Measurements from ENCODE around the gene ATP8A1. TPM values are rescaled to one million over a fixed set of nuclear protein-coding genes. Genes with fewer than 3 reads are reported as not detected.

Gene ATP8A1
- total RNA-seq, 1 donor from 2014 or later, result 2.4 TPM

DNA sequence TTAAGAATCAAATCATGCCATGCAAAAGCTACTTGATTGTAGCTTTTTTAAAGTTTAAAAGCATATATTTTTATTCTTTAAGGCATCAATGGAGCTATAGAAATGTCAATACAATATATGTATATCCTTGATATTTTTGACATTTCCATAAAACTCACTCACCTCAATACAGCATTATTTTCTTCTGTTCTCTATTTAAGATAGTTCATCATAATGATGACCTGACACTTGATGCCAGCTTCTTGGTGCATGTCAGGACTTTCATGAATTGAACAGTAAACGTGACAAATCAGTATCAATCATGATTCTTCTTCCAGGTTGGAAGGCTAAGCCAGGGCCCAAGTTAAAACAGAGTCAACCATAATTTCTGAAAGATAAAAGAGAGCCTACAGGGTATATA, 33.6 kb upstream of the ATP8A1 start:
- no peak overlapping the region for H3K27ac Mint-ChIP-seq (ENCODE audit: unreplicated experiment)
- H3K27me3 Mint-ChIP-seq (ENCODE audit: unreplicated experiment), result peaks cover 28% of the 10 kb centered on the region

DNA sequence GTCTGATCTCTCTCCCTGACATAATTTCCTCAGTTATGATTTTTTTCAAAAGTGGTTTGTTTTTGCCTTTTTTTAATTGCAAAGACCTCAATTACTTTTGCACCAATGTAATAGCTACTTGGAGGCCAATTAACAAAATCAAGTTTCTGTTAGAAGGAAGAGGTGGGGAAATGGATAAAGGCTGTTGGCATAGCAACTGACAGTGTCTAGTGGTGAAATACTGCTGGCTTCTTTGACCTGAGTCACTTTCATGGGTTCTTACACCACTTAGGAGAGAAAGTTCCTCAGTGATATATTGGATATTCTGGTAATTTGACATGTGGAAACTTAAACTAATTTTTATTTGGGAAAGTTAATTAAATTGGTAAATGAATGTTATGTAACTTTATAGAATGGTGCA, 26.5 kb upstream of the ATP8A1 start:
- TF ChIP-seq, protein P1, sequence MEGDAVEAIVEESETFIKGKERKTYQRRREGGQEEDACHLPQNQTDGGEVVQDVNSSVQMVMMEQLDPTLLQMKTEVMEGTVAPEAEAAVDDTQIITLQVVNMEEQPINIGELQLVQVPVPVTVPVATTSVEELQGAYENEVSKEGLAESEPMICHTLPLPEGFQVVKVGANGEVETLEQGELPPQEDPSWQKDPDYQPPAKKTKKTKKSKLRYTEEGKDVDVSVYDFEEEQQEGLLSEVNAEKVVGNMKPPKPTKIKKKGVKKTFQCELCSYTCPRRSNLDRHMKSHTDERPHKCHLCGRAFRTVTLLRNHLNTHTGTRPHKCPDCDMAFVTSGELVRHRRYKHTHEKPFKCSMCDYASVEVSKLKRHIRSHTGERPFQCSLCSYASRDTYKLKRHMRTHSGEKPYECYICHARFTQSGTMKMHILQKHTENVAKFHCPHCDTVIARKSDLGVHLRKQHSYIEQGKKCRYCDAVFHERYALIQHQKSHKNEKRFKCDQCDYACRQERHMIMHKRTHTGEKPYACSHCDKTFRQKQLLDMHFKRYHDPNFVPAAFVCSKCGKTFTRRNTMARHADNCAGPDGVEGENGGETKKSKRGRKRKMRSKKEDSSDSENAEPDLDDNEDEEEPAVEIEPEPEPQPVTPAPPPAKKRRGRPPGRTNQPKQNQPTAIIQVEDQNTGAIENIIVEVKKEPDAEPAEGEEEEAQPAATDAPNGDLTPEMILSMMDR (IDR thresholded peaks at IDR 0.05), result no peak
- Mint-ChIP-seq H3K4me3 (ENCODE audit: unreplicated experiment) (no peak overlapping the region), H3K9me3 (ENCODE audit: unreplicated experiment) (no peaks in the 10 kb centered on the region), H3K36me3 (ENCODE audit: unreplicated experiment) (no peaks in the 10 kb centered on the region), H3K27me3 (ENCODE audit: unreplicated experiment) (peaks cover 29% of the 10 kb centered on the region), H3K4me1 (ENCODE audit: unreplicated experiment) (no peaks in the 10 kb centered on the region), H3K27ac (ENCODE audit: unreplicated experiment) (no peak overlapping the region)
- no peak for DNase-seq (ENCODE audit: extremely low spot score, unreplicated experiment)

More for the DNA sequence above, 33.6 kb upstream of the ATP8A1 start:
- DNase-seq (ENCODE audit: extremely low spot score, unreplicated experiment), result no peak
- Mint-ChIP-seq H3K36me3 (ENCODE audit: unreplicated experiment) (no peaks in the 10 kb centered on the region), H3K9me3 (ENCODE audit: unreplicated experiment) (no peaks in the 10 kb centered on the region), H3K4me1 (ENCODE audit: unreplicated experiment) (no peaks in the 10 kb centered on the region), H3K4me3 (ENCODE audit: unreplicated experiment) (no peak overlapping the region)
- TF ChIP-seq, protein P1 (IDR thresholded peaks at IDR 0.05), result no peak

DNA sequence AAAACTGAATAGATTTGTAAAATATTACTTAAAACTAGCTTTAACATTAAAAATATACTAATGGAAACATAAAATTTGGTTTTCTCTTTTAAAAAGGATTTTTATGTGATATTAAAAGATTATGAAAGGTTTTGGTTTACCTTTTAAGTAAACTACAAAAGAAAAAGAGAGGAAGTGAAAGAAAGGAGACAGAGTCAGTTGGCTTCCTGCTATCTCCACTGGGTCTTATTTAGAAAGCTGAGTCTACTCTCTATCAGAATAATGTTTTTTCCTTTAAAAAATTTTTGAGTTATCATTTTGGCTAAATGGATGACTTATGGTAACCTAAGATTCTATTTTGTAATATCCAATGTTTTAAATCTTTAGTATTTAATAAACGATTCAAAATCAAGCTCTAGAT, 21.6 kb upstream of the ATP8A1 start:
- Mint-ChIP-seq H3K9me3 (ENCODE audit: unreplicated experiment) (no peaks in the 10 kb centered on the region), H3K27ac (ENCODE audit: unreplicated experiment) (no peak overlapping the region), H3K36me3 (ENCODE audit: unreplicated experiment) (no peaks in the 10 kb centered on the region), H3K27me3 (ENCODE audit: unreplicated experiment) (peaks cover 8% of the 10 kb centered on the region), H3K4me3 (ENCODE audit: unreplicated experiment) (no peak overlapping the region), H3K4me1 (ENCODE audit: unreplicated experiment) (no peaks in the 10 kb centered on the region)
- TF ChIP-seq, protein P1 (IDR thresholded peaks at IDR 0.05), result no peak
- DNase-seq (ENCODE audit: extremely low spot score, unreplicated experiment), result no peak

DNA sequence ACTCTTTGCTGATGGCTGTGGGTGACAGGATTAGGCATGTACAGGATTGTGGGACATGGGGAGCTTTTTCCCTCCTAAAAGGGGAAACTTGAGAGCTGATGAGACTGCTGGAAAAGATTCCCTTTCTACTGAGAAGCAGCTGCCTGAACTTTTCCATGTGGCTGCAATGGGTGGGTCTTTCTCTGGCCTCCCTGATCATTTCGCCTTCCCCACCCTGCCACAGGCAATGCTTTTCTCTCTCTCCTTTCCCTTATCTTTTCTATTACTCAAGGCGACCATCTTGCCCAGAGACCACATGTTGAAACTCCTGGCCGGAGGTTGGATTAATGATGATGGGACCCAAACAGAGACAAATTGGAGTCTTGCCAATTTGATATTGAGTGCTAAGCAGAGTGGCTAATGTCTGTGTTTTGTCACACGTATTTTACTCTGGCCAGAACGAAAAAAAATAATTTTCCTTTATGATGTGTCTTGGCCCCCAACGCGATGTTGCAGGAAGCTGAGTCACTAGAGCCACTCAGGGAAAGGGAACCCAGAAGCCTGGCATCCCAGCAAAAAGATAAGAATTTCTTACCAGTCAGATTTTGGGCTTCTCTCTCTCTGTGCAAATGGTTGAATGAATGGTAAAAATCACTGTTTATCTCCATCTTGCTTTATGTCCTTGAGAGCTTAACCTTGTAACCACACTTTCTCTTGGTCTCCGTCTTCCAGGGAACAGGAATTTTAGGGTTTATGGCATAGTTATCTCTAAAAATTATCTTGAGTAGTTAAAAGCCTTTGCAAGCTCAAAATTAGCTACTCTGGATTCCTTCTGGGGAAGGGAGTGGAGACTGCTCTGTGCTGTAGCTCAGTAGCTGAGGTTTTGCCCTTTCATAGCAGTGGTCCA, 19.4 kb upstream of the ATP8A1 start:
- Mint-ChIP-seq H3K27me3 (ENCODE audit: unreplicated experiment) (peaks cover 21% of the 10 kb centered on the region), H3K9me3 (ENCODE audit: unreplicated experiment) (no peaks in the 10 kb centered on the region), H3K27ac (ENCODE audit: unreplicated experiment) (no peak overlapping the region), H3K36me3 (ENCODE audit: unreplicated experiment) (no peaks in the 10 kb centered on the region), H3K4me1 (ENCODE audit: unreplicated experiment) (no peaks in the 10 kb centered on the region), H3K4me3 (ENCODE audit: unreplicated experiment) (no peak overlapping the region)
- DNase-seq (ENCODE audit: extremely low spot score, unreplicated experiment), result no peak
- TF ChIP-seq, protein P1 (IDR thresholded peaks at IDR 0.05), result no peak

DNA sequence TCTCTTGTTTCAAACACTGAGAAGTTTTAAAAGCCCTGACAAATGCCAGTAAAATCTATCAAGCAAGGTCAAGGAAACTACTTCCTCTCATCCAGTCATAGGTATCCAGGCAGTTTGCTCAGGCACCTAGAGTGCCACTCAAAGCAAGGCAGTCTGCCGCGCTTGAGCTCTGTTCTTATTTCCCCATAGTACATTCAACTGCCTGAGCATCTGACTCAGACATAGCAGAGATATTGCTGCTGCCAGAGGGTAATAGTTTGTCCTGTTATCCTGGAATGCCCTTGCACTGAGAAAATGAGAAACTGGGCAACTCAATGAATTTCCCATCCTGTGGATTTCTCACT, 16.1 kb upstream of the ATP8A1 start:
- Mint-ChIP-seq H3K27me3 (ENCODE audit: unreplicated experiment) (peaks cover 40% of the 10 kb centered on the region), H3K36me3 (ENCODE audit: unreplicated experiment) (no peaks in the 10 kb centered on the region), H3K27ac (ENCODE audit: unreplicated experiment) (no peak overlapping the region), H3K4me3 (ENCODE audit: unreplicated experiment) (no peak overlapping the region), H3K9me3 (ENCODE audit: unreplicated experiment) (no peaks in the 10 kb centered on the region), H3K4me1 (ENCODE audit: unreplicated experiment) (no peaks in the 10 kb centered on the region)
- no peak for DNase-seq (ENCODE audit: extremely low spot score, unreplicated experiment)
- TF ChIP-seq, protein P1 (IDR thresholded peaks at IDR 0.05), result no peak

Data from osteocyte (in vitro differentiated cells).